ENCODE results near the gene RHBDL2.
A peak's percentile ranks its signal among the peaks of the same experiment; 100 is the strongest.

Gene RHBDL2

DNA sequence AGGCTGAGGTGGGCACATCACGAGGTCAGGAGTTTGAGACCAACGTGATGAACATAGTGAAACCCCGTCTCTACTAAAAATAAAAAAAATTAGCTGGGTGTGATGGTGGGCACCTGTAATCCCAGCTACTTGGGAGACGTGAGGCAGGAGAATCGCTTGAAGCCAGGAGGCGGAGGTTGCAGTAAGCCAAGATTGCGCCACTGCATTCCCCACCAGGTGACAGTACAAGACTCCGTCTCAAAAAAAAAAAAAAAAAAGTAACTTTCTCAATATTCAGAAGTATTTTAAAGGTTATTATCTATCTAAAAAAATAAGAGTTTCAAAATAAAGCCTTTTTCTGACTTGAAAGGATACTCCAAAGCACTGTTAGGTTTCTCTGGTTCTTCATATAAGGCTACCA lies 74.4 kb downstream of the RHBDL2 start:
- H3K4me3 ChIP-seq (ENCODE audit: low read depth, low read length), result no peak overlapping the region
- DNase-seq (ENCODE audit: low read depth), result no peak
- TF ChIP-seq MYC (IDR thresholded peaks at IDR 0.05; ENCODE audit: low read depth, low read length) (no peak), POLR2A (IDR thresholded peaks at IDR 0.05; ENCODE audit: extremely low read depth, insufficient read length) (no peak)
- TF ChIP-seq, protein P1, sequence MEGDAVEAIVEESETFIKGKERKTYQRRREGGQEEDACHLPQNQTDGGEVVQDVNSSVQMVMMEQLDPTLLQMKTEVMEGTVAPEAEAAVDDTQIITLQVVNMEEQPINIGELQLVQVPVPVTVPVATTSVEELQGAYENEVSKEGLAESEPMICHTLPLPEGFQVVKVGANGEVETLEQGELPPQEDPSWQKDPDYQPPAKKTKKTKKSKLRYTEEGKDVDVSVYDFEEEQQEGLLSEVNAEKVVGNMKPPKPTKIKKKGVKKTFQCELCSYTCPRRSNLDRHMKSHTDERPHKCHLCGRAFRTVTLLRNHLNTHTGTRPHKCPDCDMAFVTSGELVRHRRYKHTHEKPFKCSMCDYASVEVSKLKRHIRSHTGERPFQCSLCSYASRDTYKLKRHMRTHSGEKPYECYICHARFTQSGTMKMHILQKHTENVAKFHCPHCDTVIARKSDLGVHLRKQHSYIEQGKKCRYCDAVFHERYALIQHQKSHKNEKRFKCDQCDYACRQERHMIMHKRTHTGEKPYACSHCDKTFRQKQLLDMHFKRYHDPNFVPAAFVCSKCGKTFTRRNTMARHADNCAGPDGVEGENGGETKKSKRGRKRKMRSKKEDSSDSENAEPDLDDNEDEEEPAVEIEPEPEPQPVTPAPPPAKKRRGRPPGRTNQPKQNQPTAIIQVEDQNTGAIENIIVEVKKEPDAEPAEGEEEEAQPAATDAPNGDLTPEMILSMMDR (IDR thresholded peaks at IDR 0.05; ENCODE audit: low read depth, low read length), result no peak
- TF ChIP-seq, protein P2, sequence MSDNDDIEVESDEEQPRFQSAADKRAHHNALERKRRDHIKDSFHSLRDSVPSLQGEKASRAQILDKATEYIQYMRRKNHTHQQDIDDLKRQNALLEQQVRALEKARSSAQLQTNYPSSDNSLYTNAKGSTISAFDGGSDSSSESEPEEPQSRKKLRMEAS (IDR thresholded peaks at IDR 0.05; ENCODE audit: low read depth, low read length), result no peak

DNA sequence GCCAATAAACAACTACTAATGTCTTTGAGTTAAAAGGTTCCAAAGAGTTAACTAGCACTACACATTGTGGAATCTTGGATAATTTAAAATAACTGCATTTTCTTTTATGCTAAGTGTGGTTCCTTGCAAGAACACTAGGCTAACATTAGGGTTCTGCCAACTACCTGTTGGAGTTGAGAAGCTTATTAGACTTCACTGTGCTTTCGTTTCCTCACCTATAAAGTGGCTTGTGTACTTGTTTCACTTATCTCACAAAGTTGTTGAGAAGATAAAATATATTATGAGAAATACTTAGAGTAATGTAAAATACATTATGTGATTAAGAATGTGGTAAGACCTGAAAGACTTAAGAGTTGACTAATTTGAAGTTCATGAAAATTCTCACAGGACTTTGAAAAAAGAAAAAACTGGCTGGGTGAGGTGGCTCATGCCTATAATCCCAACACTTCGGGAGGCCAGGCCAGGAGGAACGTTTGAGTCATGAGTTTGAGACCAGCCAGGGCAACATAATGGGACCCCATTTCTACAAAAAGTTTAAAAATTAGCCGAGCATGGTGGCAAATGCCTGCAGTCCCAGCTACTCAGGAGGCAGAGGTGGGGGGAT lies 76.4 kb downstream of the RHBDL2 start:
- no peak overlapping the region for H3K4me3 ChIP-seq (ENCODE audit: low read depth, low read length)
- TF ChIP-seq, protein P1 (IDR thresholded peaks at IDR 0.05; ENCODE audit: low read depth, low read length), result no peak
- TF ChIP-seq MYC (IDR thresholded peaks at IDR 0.05; ENCODE audit: low read depth, low read length) (no peak), POLR2A (IDR thresholded peaks at IDR 0.05; ENCODE audit: extremely low read depth, insufficient read length) (no peak)
- TF ChIP-seq, protein P2 (IDR thresholded peaks at IDR 0.05; ENCODE audit: low read depth, low read length), result no peak
- DNase-seq (ENCODE audit: low read depth), result no peak

DNA sequence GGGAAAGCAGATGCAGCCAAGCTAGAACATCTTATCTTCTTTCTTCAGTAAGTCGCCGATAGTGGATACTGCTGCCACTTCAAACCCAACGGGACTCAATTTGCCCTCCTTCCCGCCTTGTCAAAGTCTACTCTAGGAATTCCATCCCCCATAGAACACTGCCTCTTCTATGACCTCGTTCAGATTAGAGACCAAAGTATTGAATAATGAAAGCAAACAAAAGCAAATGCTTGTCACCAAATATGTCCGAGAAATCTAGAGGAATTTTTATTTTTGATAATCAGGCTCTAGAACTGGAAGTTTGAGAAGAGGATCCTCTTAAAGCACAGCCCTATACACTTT lies 81.2 kb downstream of the RHBDL2 start:
- H3K4me3 ChIP-seq (ENCODE audit: low read depth, low read length), result peak overlapping the region; percentile 65
- DNase-seq (ENCODE audit: low read depth), result no peak

DNA sequence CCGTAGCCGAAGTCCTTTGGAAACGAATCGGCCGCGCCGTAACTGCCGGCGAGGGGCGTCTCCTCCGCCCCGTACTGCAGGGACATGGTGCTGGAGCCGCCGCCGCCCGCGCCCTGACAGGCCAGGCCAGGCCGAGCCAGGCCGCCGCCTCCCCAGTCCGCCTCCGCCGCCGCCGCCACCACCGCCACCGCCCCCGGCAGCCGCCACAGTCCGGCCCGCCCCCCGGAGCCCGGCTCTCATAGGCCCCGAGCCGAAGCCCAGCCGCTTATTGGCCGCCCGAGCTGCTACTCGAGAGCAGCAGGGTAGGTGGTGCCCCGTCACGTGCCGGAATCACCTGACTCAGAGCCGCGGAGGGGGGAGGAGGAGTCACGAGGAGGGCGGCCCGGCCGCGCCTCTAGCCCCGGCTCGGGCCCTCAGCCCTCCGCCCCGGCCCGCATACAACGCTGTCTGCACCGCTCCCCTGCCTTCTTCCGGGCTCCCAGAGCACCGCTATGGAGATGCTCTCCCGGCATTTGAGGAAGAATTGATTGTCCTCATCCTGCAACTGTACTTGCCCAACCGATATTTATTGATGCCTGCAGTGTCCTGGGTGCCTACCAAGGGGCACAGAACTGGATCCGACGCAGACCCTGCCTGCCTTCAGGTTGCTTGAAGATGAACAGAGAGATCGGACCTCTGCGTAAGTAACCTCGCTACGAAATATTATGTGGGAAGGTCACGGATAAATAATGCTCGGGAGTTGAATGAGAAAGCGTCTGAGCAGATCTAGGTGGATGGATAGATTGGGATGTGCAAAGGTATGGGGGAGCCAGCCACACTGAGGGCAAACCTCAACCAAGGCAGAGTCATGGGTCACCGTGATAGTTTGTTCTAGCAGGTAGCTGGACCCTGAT lies 81.8 kb downstream of the RHBDL2 start, which contains the start of gene RRAGC:
RRAGC (minus strand) TSS at position 212 of the 893 bp plus-strand sequence; CDS start at position 86, 126 bp downstream.
- peak; percentile 97 for DNase-seq (ENCODE audit: low read depth)
- H3K4me3 ChIP-seq (ENCODE audit: low read depth, low read length), result peak within 1 kb of the TSS; percentile 81
- TF ChIP-seq, protein P1 (IDR thresholded peaks at IDR 0.05; ENCODE audit: low read depth, low read length), result no peak
- TF ChIP-seq MYC (IDR thresholded peaks at IDR 0.05; ENCODE audit: low read depth, low read length) (peak; percentile 70; the same call in 1 of the 2 replicates), POLR2A (IDR thresholded peaks at IDR 0.05; ENCODE audit: extremely low read depth, insufficient read length) (peak; percentile 49)
- TF ChIP-seq, protein P2 (IDR thresholded peaks at IDR 0.05; ENCODE audit: low read depth, low read length), result peak; percentile 98

More for the DNA sequence above, 81.2 kb downstream of the RHBDL2 start:
- TF ChIP-seq POLR2A (IDR thresholded peaks at IDR 0.05; ENCODE audit: extremely low read depth, insufficient read length), result no peak
- TF ChIP-seq MYC (IDR thresholded peaks at IDR 0.05; ENCODE audit: low read depth, low read length), result no peak
- TF ChIP-seq, protein P1 (IDR thresholded peaks at IDR 0.05; ENCODE audit: low read depth, low read length), result no peak
- TF ChIP-seq, protein P2 (IDR thresholded peaks at IDR 0.05; ENCODE audit: low read depth, low read length), result no peak

DNA sequence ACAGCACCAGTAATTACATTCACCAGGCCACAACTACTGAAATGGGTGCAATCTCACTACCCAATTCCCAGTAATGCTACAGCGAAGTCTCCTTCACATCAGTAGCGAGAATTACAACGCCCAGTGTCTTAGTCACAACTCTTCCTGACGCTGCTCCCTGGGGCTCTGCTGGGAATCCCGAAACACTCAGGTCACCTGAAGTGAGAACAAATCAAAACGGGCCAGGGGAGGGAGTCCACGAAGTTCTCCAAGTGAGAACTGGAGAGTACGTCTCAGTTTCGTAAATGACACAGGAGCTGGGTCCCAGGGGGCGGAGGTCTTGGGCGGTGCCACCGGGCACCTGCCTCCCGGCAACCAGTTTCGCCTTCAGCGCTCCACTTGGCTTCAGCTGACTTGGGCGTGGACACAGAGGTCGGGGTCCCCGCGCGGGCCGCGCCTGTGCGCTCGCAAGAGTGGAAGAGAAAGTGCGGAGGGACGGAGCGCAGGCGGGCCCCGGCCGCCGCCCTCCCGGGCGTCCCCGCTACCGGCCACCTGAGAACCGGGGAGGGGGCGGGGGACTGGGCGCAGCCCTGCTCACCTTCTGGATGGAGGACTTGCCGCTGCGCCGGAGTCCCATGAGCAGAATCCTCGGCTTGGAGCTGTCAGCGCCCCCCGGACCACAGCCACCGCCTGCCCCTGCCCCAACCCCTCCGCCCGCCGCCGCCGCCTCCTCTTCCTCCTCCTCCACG lies 82.6 kb downstream of the RHBDL2 start:
- peak; percentile 61 for DNase-seq (ENCODE audit: low read depth)
- peak overlapping the region; percentile 81 for H3K4me3 ChIP-seq (ENCODE audit: low read depth, low read length)
- TF ChIP-seq MYC (IDR thresholded peaks at IDR 0.05; ENCODE audit: low read depth, low read length) (no peak), POLR2A (IDR thresholded peaks at IDR 0.05; ENCODE audit: extremely low read depth, insufficient read length) (no peak)
- TF ChIP-seq, protein P2 (IDR thresholded peaks at IDR 0.05; ENCODE audit: low read depth, low read length), result no peak
- TF ChIP-seq, protein P1 (IDR thresholded peaks at IDR 0.05; ENCODE audit: low read depth, low read length), result no peak

All from NB4 (cell line).